Measurements from ENCODE around the gene ZNF10. TPM values are rescaled to one million over a fixed set of nuclear protein-coding genes. Genes with fewer than 3 reads are reported as not detected.

ZNF10 gene
- total RNA-seq, 3 donors from 2014 or later, result 5.4 to 13.8 (median 6.1) TPM

- no peak for DNase-seq
- intact Hi-C loops (cut with DNase I, micrococcal nuclease), result no loop called here
- no peak for ATAC-seq
- Histone ChIP-seq H3K4me1 (ENCODE audit: low read depth) (no peaks in the 10 kb centered on the region), H3K4me3 (no peak overlapping the region), H3K9me3 (peaks cover 100% of the 10 kb centered on the region), H3K36me3 (ENCODE audit: low read depth) (peaks cover 11% of the 10 kb centered on the region)
- no peak for TF ChIP-seq CTCF (IDR thresholded peaks at IDR 0.05)
Observed at GRCh38 chr12:133106253-133106652, 24.2 kb upstream of the ZNF10 start.

- Histone ChIP-seq H3K9me3 (peaks cover 100% of the 10 kb centered on the region), H3K4me3 (no peak overlapping the region), H3K36me3 (ENCODE audit: low read depth) (peaks cover 11% of the 10 kb centered on the region), H3K4me1 (ENCODE audit: low read depth) (no peaks in the 10 kb centered on the region)
- no peak for TF ChIP-seq CTCF (IDR thresholded peaks at IDR 0.05)
- DNase-seq (no peak), ATAC-seq (no peak)
- intact Hi-C loops (cut with DNase I, micrococcal nuclease), result no loop called here
Observed at GRCh38 chr12:133107121-133107520, 23.3 kb upstream of the ZNF10 start.

GRCh38 chr12:133108150-133108549, 22.3 kb upstream of the ZNF10 start:
- no peak for DNase-seq
- H3K4me3 ChIP-seq, result no peak overlapping the region
- no peaks in the 10 kb centered on the region for H3K4me1 ChIP-seq (ENCODE audit: low read depth)
- no peak for TF ChIP-seq CTCF (IDR thresholded peaks at IDR 0.05)
- peaks cover 11% of the 10 kb centered on the region for H3K36me3 ChIP-seq (ENCODE audit: low read depth)
- no peak for ATAC-seq
- H3K9me3 ChIP-seq, result peaks cover 100% of the 10 kb centered on the region
- intact Hi-C loops (cut with DNase I, micrococcal nuclease), result no loop called here

GRCh38 chr12:133120385-133121191, 9.8 kb upstream of the ZNF10 start:
- H3K36me3 ChIP-seq (ENCODE audit: low read depth), result no peaks in the 10 kb centered on the region
- no peak overlapping the region for H3K4me3 ChIP-seq
- peaks cover 100% of the 10 kb centered on the region for H3K9me3 ChIP-seq
- no peak for TF ChIP-seq CTCF (IDR thresholded peaks at IDR 0.05)
- intact Hi-C loops (cut with DNase I, micrococcal nuclease), result no loop called here
- DNase-seq (no peak), ATAC-seq (no peak)
- H3K4me1 ChIP-seq (ENCODE audit: low read depth), result no peaks in the 10 kb centered on the region

- peaks cover 96% of the 10 kb centered on the region for H3K9me3 ChIP-seq
Observed at GRCh38 chr12:133124674-133125073, 5.8 kb upstream of the ZNF10 start.

More at GRCh38 chr12:133124674-133125073, 5.8 kb upstream of the ZNF10 start:
- Histone ChIP-seq H3K4me1 (ENCODE audit: low read depth) (peaks cover 2% of the 10 kb centered on the region), H3K36me3 (ENCODE audit: low read depth) (no peaks in the 10 kb centered on the region), H3K4me3 (no peak overlapping the region)
- ATAC-seq (no peak), DNase-seq (no peak)
- intact Hi-C loops (cut with DNase I, micrococcal nuclease), result no loop called here
- no peak for TF ChIP-seq CTCF (IDR thresholded peaks at IDR 0.05)

Data from mucosa of descending colon (tissue), 3 donors.